ENCODE results near the gene PPP1R9A.

The PPP1R9A gene

DNA sequence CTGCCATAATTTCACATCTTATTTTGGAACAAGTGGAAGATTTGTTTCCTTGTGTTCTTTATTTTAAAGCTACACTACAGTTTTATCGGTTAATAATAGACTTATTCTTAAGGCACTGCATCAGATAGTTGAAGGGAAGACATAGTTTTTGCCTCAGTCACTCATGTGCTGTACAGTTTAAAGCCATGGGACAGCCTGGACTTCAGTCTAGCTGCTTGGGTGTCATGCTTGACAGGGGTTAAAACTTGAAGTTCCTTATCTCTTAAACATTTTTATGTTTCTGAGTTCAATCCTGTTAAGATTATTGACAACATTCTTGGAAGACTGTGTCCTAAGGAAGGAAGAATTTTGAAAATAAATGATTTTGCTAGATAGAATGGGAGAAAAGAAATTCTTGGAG, 49.7 kb downstream of the PPP1R9A start:
- H3K9me3 ChIP-seq (ENCODE audit: severe bottlenecking) = no peaks in the 10 kb centered on the region
- no peak for ATAC-seq (ENCODE audit: low read depth)
- TF ChIP-seq, protein P1, sequence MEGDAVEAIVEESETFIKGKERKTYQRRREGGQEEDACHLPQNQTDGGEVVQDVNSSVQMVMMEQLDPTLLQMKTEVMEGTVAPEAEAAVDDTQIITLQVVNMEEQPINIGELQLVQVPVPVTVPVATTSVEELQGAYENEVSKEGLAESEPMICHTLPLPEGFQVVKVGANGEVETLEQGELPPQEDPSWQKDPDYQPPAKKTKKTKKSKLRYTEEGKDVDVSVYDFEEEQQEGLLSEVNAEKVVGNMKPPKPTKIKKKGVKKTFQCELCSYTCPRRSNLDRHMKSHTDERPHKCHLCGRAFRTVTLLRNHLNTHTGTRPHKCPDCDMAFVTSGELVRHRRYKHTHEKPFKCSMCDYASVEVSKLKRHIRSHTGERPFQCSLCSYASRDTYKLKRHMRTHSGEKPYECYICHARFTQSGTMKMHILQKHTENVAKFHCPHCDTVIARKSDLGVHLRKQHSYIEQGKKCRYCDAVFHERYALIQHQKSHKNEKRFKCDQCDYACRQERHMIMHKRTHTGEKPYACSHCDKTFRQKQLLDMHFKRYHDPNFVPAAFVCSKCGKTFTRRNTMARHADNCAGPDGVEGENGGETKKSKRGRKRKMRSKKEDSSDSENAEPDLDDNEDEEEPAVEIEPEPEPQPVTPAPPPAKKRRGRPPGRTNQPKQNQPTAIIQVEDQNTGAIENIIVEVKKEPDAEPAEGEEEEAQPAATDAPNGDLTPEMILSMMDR (IDR thresholded peaks at IDR 0.05; ENCODE audit: poor library complexity, severe bottlenecking) = no peak
- H3K27me3 ChIP-seq (ENCODE audit: insufficient read depth, poor library complexity, severe bottlenecking) = no peaks in the 10 kb centered on the region
- no peak overlapping the region for H3K27ac ChIP-seq (ENCODE audit: poor library complexity, severe bottlenecking)
- no peaks in the 10 kb centered on the region for H3K36me3 ChIP-seq (ENCODE audit: low read depth)
- no peaks in the 10 kb centered on the region for H3K4me1 ChIP-seq (ENCODE audit: insufficient read depth, poor library complexity, severe bottlenecking)
- no peak for DNase-seq (ENCODE audit: low spot score)
- H3K4me3 ChIP-seq (ENCODE audit: severe bottlenecking) = no peak overlapping the region

GRCh38 chr7:94962661-94963060, 55.3 kb downstream of the PPP1R9A start:
- no peaks in the 10 kb centered on the region for H3K36me3 ChIP-seq (ENCODE audit: low read depth)
- no peaks in the 10 kb centered on the region for H3K27me3 ChIP-seq (ENCODE audit: insufficient read depth, poor library complexity, severe bottlenecking)
- TF ChIP-seq, protein P1 (IDR thresholded peaks at IDR 0.05; ENCODE audit: poor library complexity, severe bottlenecking) = no peak
- no peak for DNase-seq (ENCODE audit: low spot score)
- no peak overlapping the region for H3K27ac ChIP-seq (ENCODE audit: poor library complexity, severe bottlenecking)
- ATAC-seq (ENCODE audit: low read depth) = no peak
- no peak overlapping the region for H3K4me3 ChIP-seq (ENCODE audit: severe bottlenecking)
- H3K4me1 ChIP-seq (ENCODE audit: insufficient read depth, poor library complexity, severe bottlenecking) = no peaks in the 10 kb centered on the region
- no peaks in the 10 kb centered on the region for H3K9me3 ChIP-seq (ENCODE audit: severe bottlenecking)

GRCh38 chr7:94969434-94970084, 62.2 kb downstream of the PPP1R9A start:
- Histone ChIP-seq H3K9me3 (ENCODE audit: severe bottlenecking) (no peaks in the 10 kb centered on the region), H3K4me3 (ENCODE audit: severe bottlenecking) (no peak overlapping the region), H3K27me3 (ENCODE audit: insufficient read depth, poor library complexity, severe bottlenecking) (no peaks in the 10 kb centered on the region), H3K27ac (ENCODE audit: poor library complexity, severe bottlenecking) (no peak overlapping the region), H3K36me3 (ENCODE audit: low read depth) (no peaks in the 10 kb centered on the region), H3K4me1 (ENCODE audit: insufficient read depth, poor library complexity, severe bottlenecking) (no peaks in the 10 kb centered on the region)
- ATAC-seq (ENCODE audit: low read depth) = no peak
- no peak for DNase-seq (ENCODE audit: low spot score)
- TF ChIP-seq, protein P1 (IDR thresholded peaks at IDR 0.05; ENCODE audit: poor library complexity, severe bottlenecking) = no peak

DNA sequence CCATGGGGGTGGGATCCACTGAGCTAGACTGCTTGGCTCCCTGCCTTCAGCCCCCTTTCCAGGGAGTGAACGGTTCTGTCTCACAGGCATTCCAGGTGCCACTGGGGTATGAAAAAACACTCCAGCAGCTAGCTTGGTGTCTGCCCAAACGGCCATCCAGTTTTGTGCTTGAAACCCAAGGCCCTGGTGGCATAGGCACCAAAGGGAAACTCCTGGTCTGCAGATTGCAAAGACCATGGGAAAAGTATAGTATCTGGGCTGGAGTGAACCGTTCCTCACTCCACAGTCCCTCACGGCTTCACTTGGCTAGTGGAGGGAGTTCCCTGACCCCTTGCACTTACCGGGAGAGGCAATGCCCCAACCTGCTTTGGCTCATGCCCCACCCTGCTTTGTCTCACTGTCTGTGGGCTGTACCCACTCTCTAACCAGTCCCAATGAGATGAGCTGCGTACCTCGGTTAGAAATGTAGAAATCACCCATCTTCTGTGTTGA, 62.7 kb downstream of the PPP1R9A start:
- H3K4me1 ChIP-seq (ENCODE audit: insufficient read depth, poor library complexity, severe bottlenecking) = no peaks in the 10 kb centered on the region
- H3K27ac ChIP-seq (ENCODE audit: poor library complexity, severe bottlenecking) = no peak overlapping the region
- no peak overlapping the region for H3K4me3 ChIP-seq (ENCODE audit: severe bottlenecking)
- no peaks in the 10 kb centered on the region for H3K27me3 ChIP-seq (ENCODE audit: insufficient read depth, poor library complexity, severe bottlenecking)
- H3K36me3 ChIP-seq (ENCODE audit: low read depth) = no peaks in the 10 kb centered on the region
- DNase-seq (ENCODE audit: low spot score) (no peak), ATAC-seq (ENCODE audit: low read depth) (no peak)
- TF ChIP-seq, protein P1 (IDR thresholded peaks at IDR 0.05; ENCODE audit: poor library complexity, severe bottlenecking) = no peak
- no peaks in the 10 kb centered on the region for H3K9me3 ChIP-seq (ENCODE audit: severe bottlenecking)

All from RWPE2 (cell line).